Liver (tissue), 9 donors: ENCODE data around the gene RADIL. TPM values are rescaled to one million over a fixed set of nuclear protein-coding genes. Genes with fewer than 3 reads are reported as not detected.

Experiments used
- DNase-seq: peaks from one replicate; pipeline ENCODE4 v3.0.0-alpha.2; 2017; ENCODE audit warnings: low spot score
- H3K27ac ChIP-seq, 2 donors: one replicate each; pipeline ENCODE4 v1.7.0; 2013; ENCODE audit warnings: inconsistent platforms in 2 of 2, low read length in 2 of 2, control low read depth in 1 of 2, low read depth in 1 of 2, mild to moderate bottlenecking in 1 of 2
- H3K27me3 ChIP-seq, 4 donors: one replicate each; pipeline versions ENCODE4 v1.6.1 to v1.7.0; 2013; ENCODE audit warnings: low read length in 3 of 4, inconsistent platforms in 1 of 4, mild to moderate bottlenecking in 1 of 4, moderate library complexity in 1 of 4; ENCODE audit not compliant: control insufficient read depth in 4 of 4, insufficient read depth in 4 of 4
- H3K36me3 ChIP-seq, 4 donors: one replicate each; pipeline versions ENCODE4 v1.6.1 to v1.7.0; 2013; ENCODE audit warnings: low read length in 3 of 4, mild to moderate bottlenecking in 3 of 4, low read depth in 1 of 4, moderate library complexity in 1 of 4; ENCODE audit not compliant: control insufficient read depth in 4 of 4, insufficient read depth in 3 of 4
- H3K4me1 ChIP-seq, 4 donors: one replicate each; pipeline versions ENCODE4 v1.6.1 to v1.7.0; 2013; ENCODE audit warnings: low read length in 3 of 4, mild to moderate bottlenecking in 3 of 4, moderate library complexity in 1 of 4; ENCODE audit not compliant: control insufficient read depth in 4 of 4, insufficient read depth in 4 of 4
- H3K4me3 ChIP-seq, 3 donors: one replicate each; pipeline versions ENCODE4 v1.6.1 to v1.7.0; 2013; ENCODE audit warnings: low read length in 3 of 3, control low read depth in 1 of 3, low read depth in 1 of 3, mild to moderate bottlenecking in 1 of 3
- H3K9ac ChIP-seq, 2 donors: one replicate each; pipeline ENCODE4 v1.7.0; 2013; ENCODE audit warnings: low read length in 2 of 2, mild to moderate bottlenecking in 2 of 2, moderate library complexity in 2 of 2, control low read depth in 1 of 2, low read depth in 1 of 2
- H3K9me3 ChIP-seq, 4 donors: one replicate each; pipeline versions ENCODE4 v1.6.1 to v1.7.0; 2013; ENCODE audit warnings: low read length in 3 of 4; ENCODE audit not compliant: control insufficient read depth in 4 of 4
- FOXA1 ChIP-seq: IDR thresholded peaks from 2 replicates; pipeline ENCODE4 v1.6.1; 2016; ENCODE audit warnings: antibody characterized with exemption
- FOXA2 ChIP-seq: IDR thresholded peaks from 2 replicates; pipeline ENCODE4 v1.6.1; 2016; ENCODE audit warnings: antibody characterized with exemption
- GABPA ChIP-seq, 2 donors: IDR thresholded peaks in 1 of 2; conservative IDR thresholded peaks in 1 of 2; 2 replicates each; pipeline ENCODE4 v1.6.1; 2016; ENCODE audit warnings: antibody characterized with exemption in 2 of 2, mild to moderate bottlenecking in 1 of 2, moderate library complexity in 1 of 2
- HNF4G ChIP-seq: IDR thresholded peaks from 2 replicates; pipeline ENCODE4 v1.6.1; 2016; ENCODE audit warnings: antibody characterized with exemption
- JUND ChIP-seq, 2 donors: IDR thresholded peaks; 2 replicates each; pipeline ENCODE4 v1.6.1; 2016; ENCODE audit warnings: antibody characterized with exemption in 2 of 2
- NR2F2 ChIP-seq: IDR thresholded peaks from 2 replicates; pipeline ENCODE4 v1.6.1; 2016; ENCODE audit warnings: antibody characterized with exemption
- RAD21 ChIP-seq, 2 donors: IDR thresholded peaks; 2 replicates each; pipeline ENCODE4 v1.6.1; 2016; ENCODE audit warnings: antibody characterized with exemption in 2 of 2, mild to moderate bottlenecking in 2 of 2
- RXRA ChIP-seq, 2 donors: IDR thresholded peaks; 2 replicates each; pipeline ENCODE4 v1.6.1; 2017 to 2018; ENCODE audit warnings: antibody characterized with exemption in 2 of 2, mild to moderate bottlenecking in 1 of 2
- TAF1 ChIP-seq: conservative IDR thresholded peaks from 2 replicates; pipeline ENCODE4 v1.6.1; 2016; ENCODE audit warnings: antibody characterized with exemption, mild to moderate bottlenecking
- YY1 ChIP-seq: IDR thresholded peaks from 2 replicates; pipeline ENCODE4 v1.6.1; 2016; ENCODE audit warnings: antibody characterized with exemption, mild to moderate bottlenecking
- WGBS: extraction: QIAGEN DNeasy Blood & Tissue Kit; methylation state at CpG from one replicate; pipeline ENCODE4 v1.1.7; 2013; 5-methylcytosine and 5-hydroxymethylcytosine counted together
- polyA plus RNA-seq, 2 donors: library from polyadenylated mRNA; stranded (reverse) in 1 of 2; unstranded in 1 of 2; fragments of 200-250 nt in 1 of 2; fragments of >200 nt in 1 of 2; fragmentation: Nextera tagmentation in 1 of 2; extraction: Ambion mirVana in 1 of 2; gene quantifications; one replicate each; pipeline versions ENCODE4 v1.2.1 to v1.2.3, GENCODE V29; 2013 to 2015
- total RNA-seq, 2 donors: library from RNA; depleted of rRNA; stranded (reverse); fragments of >200 nt; gene quantifications; one replicate each; pipeline ENCODE4 v1.2.3, GENCODE V29; 2014
- TF ChIP-seq, protein P1 (sequence below): fragments of 150-350 bp; IDR thresholded peaks from 2 replicates; pipeline ENCODE4 v1.5.1; 2017; ENCODE audit warnings: improper control_type of control experiment, low read depth, low read length; ENCODE audit not compliant: missing input control
- TF ChIP-seq, protein P2 (sequence below): IDR thresholded peaks from 2 replicates; pipeline ENCODE4 v1.6.1; 2016; ENCODE audit warnings: antibody characterized with exemption
- TF ChIP-seq, protein P3 (sequence below): IDR thresholded peaks from 2 replicates; pipeline ENCODE4 v1.6.1; 2016; ENCODE audit warnings: antibody characterized with exemption
- TF ChIP-seq, protein P4 (sequence below): IDR thresholded peaks from 2 replicates; pipeline ENCODE4 v1.6.1; 2016; ENCODE audit warnings: antibody characterized with exemption, mild to moderate bottlenecking
- TF ChIP-seq, protein P5 (sequence below): IDR thresholded peaks from 2 replicates; pipeline ENCODE4 v1.6.1; 2016; ENCODE audit warnings: antibody characterized with exemption
- donor health status: healthy.
- donor health status: healthy.
- donor health status: healthy.
- donor health status: healthy.
- donor health status: healthy.

Gene RADIL
- total and polyA plus RNA-seq, 4 donors = 0.14 to 0.25 (median 0.21) TPM; not detected in 1

DNA sequence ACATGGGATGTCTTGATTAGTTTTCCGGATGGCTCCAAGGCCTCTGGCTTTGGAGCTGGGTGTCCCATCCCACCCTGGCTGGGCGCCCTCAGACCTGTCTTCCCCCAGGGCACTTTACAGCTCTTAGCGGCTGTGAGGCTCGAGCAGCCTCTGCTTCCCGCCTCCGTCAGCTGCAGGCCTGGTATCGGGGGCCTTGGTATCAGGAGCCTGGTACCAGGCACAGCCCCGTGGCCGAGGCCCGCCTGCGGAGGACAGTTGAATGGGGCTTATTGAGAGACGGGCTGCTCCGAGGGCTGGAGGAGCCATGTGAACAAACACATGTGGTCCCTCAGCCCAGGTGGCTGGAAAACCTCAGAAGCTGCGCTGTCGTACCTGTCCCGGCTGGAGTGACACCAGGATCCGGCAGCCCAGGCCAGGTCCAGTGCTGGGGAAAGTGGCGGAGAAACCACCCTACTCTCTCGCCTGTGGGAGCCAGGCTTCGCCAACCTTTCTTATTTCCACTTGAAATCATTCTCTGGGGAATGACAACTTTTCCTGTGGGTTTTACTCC, 132.0 kb downstream of the RADIL start:
- TF ChIP-seq, protein P1, sequence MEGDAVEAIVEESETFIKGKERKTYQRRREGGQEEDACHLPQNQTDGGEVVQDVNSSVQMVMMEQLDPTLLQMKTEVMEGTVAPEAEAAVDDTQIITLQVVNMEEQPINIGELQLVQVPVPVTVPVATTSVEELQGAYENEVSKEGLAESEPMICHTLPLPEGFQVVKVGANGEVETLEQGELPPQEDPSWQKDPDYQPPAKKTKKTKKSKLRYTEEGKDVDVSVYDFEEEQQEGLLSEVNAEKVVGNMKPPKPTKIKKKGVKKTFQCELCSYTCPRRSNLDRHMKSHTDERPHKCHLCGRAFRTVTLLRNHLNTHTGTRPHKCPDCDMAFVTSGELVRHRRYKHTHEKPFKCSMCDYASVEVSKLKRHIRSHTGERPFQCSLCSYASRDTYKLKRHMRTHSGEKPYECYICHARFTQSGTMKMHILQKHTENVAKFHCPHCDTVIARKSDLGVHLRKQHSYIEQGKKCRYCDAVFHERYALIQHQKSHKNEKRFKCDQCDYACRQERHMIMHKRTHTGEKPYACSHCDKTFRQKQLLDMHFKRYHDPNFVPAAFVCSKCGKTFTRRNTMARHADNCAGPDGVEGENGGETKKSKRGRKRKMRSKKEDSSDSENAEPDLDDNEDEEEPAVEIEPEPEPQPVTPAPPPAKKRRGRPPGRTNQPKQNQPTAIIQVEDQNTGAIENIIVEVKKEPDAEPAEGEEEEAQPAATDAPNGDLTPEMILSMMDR = no peak
- no peak for TF ChIP-seq NR2F2
- TF ChIP-seq, protein P2, sequence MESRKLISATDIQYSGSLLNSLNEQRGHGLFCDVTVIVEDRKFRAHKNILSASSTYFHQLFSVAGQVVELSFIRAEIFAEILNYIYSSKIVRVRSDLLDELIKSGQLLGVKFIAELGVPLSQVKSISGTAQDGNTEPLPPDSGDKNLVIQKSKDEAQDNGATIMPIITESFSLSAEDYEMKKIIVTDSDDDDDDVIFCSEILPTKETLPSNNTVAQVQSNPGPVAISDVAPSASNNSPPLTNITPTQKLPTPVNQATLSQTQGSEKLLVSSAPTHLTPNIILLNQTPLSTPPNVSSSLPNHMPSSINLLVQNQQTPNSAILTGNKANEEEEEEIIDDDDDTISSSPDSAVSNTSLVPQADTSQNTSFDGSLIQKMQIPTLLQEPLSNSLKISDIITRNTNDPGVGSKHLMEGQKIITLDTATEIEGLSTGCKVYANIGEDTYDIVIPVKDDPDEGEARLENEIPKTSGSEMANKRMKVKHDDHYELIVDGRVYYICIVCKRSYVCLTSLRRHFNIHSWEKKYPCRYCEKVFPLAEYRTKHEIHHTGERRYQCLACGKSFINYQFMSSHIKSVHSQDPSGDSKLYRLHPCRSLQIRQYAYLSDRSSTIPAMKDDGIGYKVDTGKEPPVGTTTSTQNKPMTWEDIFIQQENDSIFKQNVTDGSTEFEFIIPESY = no peak
- no peak for TF ChIP-seq GABPA (IDR thresholded peaks at IDR 0.05 in 1 of 2, conservative IDR thresholded peaks at IDR 0.05 in 1 of 2)
- no peak for TF ChIP-seq TAF1
- TF ChIP-seq, protein P3, sequence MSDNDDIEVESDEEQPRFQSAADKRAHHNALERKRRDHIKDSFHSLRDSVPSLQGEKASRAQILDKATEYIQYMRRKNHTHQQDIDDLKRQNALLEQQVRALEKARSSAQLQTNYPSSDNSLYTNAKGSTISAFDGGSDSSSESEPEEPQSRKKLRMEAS = no peak
- TF ChIP-seq, protein P4, sequence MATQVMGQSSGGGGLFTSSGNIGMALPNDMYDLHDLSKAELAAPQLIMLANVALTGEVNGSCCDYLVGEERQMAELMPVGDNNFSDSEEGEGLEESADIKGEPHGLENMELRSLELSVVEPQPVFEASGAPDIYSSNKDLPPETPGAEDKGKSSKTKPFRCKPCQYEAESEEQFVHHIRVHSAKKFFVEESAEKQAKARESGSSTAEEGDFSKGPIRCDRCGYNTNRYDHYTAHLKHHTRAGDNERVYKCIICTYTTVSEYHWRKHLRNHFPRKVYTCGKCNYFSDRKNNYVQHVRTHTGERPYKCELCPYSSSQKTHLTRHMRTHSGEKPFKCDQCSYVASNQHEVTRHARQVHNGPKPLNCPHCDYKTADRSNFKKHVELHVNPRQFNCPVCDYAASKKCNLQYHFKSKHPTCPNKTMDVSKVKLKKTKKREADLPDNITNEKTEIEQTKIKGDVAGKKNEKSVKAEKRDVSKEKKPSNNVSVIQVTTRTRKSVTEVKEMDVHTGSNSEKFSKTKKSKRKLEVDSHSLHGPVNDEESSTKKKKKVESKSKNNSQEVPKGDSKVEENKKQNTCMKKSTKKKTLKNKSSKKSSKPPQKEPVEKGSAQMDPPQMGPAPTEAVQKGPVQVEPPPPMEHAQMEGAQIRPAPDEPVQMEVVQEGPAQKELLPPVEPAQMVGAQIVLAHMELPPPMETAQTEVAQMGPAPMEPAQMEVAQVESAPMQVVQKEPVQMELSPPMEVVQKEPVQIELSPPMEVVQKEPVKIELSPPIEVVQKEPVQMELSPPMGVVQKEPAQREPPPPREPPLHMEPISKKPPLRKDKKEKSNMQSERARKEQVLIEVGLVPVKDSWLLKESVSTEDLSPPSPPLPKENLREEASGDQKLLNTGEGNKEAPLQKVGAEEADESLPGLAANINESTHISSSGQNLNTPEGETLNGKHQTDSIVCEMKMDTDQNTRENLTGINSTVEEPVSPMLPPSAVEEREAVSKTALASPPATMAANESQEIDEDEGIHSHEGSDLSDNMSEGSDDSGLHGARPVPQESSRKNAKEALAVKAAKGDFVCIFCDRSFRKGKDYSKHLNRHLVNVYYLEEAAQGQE = no peak
- TF ChIP-seq RAD21 (IDR thresholded peaks at IDR 0.05) = no peak
- TF ChIP-seq, protein P5, sequence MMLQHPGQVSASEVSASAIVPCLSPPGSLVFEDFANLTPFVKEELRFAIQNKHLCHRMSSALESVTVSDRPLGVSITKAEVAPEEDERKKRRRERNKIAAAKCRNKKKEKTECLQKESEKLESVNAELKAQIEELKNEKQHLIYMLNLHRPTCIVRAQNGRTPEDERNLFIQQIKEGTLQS = no peak
- no peak for TF ChIP-seq FOXA2
- TF ChIP-seq YY1 = no peak
- TF ChIP-seq RXRA (IDR thresholded peaks at IDR 0.05) = no peak
- TF ChIP-seq FOXA1 = no peak
- TF ChIP-seq JUND (IDR thresholded peaks at IDR 0.05) = no peak
- TF ChIP-seq HNF4G = no peak
- H3K27ac ChIP-seq = no peak overlapping the region
- H3K4me1 ChIP-seq = peaks cover 0 to 6% (median 5%) of the 10 kb centered on the region in 4 donors
- WGBS = 96% methylated on average over 20 of the region's 20 CpGs
- H3K27me3 ChIP-seq = no peaks in the 10 kb centered on the region
- no peak overlapping the region for H3K4me3 ChIP-seq
- H3K9me3 ChIP-seq = no peaks in the 10 kb centered on the region
- H3K36me3 ChIP-seq = peaks cover 0 to 20% (median 11%) of the 10 kb centered on the region in 4 donors
- no peak overlapping the region for H3K9ac ChIP-seq
- no peak for DNase-seq

DNA sequence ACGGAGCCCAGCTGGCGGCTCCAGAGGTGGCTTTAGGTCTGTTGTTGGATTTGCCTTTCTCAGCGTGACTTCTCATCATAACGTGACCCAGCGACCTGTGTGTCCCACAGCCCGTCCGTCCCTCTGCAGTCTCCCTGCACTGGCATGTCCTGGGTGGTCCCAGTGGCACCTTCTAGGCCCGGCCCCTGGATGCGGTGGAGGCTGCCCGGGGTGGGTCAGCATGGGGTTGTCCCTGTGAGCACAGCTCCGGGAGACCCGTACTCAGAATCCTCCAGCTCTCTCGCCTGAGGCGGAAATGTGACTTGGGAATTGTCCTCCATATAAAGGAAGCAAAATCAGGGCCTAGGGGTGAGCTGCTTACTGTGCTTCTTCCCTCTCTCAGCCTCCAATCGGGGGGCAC, 133.7 kb downstream of the RADIL start:
- TF ChIP-seq, protein P4 = no peak
- TF ChIP-seq, protein P5 = no peak
- Histone ChIP-seq H3K27ac (no peak overlapping the region), H3K4me1 (peaks cover 3 to 16% (median 9%) of the 10 kb centered on the region in 4 donors), H3K9me3 (no peaks in the 10 kb centered on the region), H3K36me3 (peaks cover 0 to 14% (median 3%) of the 10 kb centered on the region in 4 donors), H3K4me3 (no peak overlapping the region), H3K9ac (no peak overlapping the region), H3K27me3 (no peaks in the 10 kb centered on the region)
- 93% methylated on average over 15 of the region's 15 CpGs for WGBS
- DNase-seq = no peak
